SK-N-SH (cell line): ENCODE measurements around the gene UBE2E1.

Experiments
- CTCF ChIP-seq: fragments of 200-600 bp; sonication (generic); IDR thresholded peaks from 2 replicates; pipeline ENCODE4 v1.6.1; 2017; ENCODE audit warnings: antibody characterized with exemption, mild to moderate bottlenecking, moderate library complexity
- FOXM1 ChIP-seq: IDR thresholded peaks from 2 replicates; pipeline ENCODE4 v1.4.0; 2012; ENCODE audit warnings: low read depth, mild to moderate bottlenecking
- NFIC ChIP-seq: IDR thresholded peaks from 2 replicates; pipeline ENCODE4 v1.4.0; 2012; ENCODE audit warnings: borderline replicate concordance
- NRF1 ChIP-seq: IDR thresholded peaks from 2 replicates; pipeline ENCODE4 v1.6.1; 2012; ENCODE audit warnings: low read depth, mild to moderate bottlenecking, low read length
- POLR2AphosphoS5 ChIP-seq: IDR thresholded peaks from 2 replicates; pipeline ENCODE4 v1.6.1; 2012; ENCODE audit warnings: low read depth, low read length
- RAD21 ChIP-seq: IDR thresholded peaks from 2 replicates; pipeline ENCODE4 v1.6.1; 2012; ENCODE audit warnings: mild to moderate bottlenecking, low read length
- RFX5 ChIP-seq: IDR thresholded peaks from 2 replicates; pipeline ENCODE4 v1.6.1; 2012; ENCODE audit warnings: mild to moderate bottlenecking, improper control_type of control experiment, low read length
- SIN3A ChIP-seq: IDR thresholded peaks from 2 replicates; pipeline ENCODE4 v1.6.1; 2012; ENCODE audit warnings: low read depth, mild to moderate bottlenecking, low read length, moderate library complexity, borderline replicate concordance
- USF1 ChIP-seq: IDR thresholded peaks from 2 replicates; pipeline ENCODE4 v1.4.0; 2012; ENCODE audit warnings: low read depth, borderline replicate concordance
- ZBTB33 ChIP-seq: IDR thresholded peaks from 2 replicates; pipeline ENCODE4 v1.4.0; 2012; ENCODE audit warnings: low read depth, borderline replicate concordance

GRCh38 chr3:23808525-23808924 lies 2.8 kb downstream of the UBE2E1 start:
- TF ChIP-seq CTCF (no peak), USF1 (no peak), NFIC (no peak), POLR2AphosphoS5 (no peak), SIN3A (no peak), NRF1 (no peak), FOXM1 (no peak), RAD21 (no peak), ZBTB33 (no peak), RFX5 (no peak)
